ENCODE results near the gene AKR1C1.
"Not testable (repeated sequence)": the region's sequence is repeated elsewhere in the genome, so short reads cannot be mapped to it uniquely, and the experiment has no call there.

Gene AKR1C1

DNA sequence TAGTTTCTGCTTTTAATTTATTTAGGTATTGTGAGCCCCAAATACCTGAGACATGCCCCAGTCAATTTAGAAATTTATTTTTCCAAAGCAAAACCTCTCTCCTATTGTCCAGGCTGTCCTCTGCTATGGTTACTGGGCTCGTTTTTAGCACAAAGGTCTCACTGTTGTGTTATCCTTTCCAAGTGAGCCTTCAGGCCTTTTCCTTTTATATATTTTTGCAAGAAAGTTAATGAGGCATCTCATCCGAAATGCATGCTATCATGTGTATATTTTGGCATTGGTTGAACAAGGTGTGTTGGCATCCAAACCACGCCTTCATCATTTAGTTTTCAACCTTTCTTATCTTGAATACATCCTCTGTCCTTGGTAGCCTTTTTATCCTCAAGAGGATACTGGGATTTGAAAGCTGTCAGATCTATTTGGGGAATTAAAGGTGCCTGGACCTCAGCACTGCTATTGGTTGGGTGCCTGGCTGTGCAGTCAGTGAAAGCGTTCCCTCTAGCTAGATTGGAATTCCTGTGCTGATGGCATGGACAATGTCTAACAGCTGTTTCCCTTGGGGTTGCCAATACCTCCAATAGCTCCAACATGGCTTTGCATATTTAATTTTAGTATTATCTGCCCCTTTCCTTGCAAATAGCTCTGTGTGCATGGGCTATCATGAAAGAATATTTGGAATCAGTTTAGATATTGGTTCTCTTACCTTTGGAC lies 51.1 kb downstream of the AKR1C1 start:
- in situ Hi-C loops (cut with HindIII; ENCODE audit: low sequenced_read_pairs): not testable (repeated sequence)

DNA sequence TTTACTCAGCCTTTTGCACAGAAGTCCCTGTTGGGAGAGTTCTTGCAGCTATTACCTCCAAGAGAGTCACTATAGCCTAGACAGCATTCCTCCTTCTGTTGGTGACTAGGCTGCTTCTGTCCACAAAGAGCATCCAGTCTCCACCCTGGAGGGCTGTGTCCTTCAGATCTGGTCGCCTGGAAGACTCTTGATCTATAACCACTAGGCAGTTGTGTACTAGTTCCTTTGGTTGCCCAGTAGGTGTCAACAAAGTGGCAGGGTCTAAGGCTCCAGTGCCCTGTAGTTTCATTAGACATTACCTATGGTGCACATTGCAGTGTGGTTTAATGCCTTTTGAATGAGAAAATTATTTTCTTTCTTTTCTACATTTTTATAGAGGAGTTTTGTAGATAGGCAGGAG lies 51.7 kb downstream of the AKR1C1 start:
- in situ Hi-C loops (cut with HindIII; ENCODE audit: low sequenced_read_pairs): no loop called here

DNA sequence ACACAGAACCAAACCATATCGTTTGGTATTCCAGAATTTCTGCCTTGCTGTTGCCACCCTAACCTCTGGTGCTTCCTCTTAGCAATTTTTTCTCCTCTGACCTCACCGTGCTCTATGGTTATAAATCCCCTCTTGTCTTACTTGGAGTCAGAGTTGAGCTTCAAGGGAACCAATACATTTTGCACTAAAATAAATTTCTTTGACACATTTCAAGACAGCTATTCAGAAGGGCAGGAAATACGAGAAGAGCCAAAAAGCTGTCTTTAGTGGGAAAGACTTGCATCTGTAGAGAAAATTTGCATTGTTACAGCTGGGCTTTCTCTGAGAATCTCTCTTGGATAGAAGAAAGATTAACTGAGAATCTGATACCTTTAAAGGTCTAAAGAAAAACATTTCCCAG lies 54.9 kb downstream of the AKR1C1 start:
- in situ Hi-C loops (cut with HindIII; ENCODE audit: low sequenced_read_pairs): no loop called here

DNA sequence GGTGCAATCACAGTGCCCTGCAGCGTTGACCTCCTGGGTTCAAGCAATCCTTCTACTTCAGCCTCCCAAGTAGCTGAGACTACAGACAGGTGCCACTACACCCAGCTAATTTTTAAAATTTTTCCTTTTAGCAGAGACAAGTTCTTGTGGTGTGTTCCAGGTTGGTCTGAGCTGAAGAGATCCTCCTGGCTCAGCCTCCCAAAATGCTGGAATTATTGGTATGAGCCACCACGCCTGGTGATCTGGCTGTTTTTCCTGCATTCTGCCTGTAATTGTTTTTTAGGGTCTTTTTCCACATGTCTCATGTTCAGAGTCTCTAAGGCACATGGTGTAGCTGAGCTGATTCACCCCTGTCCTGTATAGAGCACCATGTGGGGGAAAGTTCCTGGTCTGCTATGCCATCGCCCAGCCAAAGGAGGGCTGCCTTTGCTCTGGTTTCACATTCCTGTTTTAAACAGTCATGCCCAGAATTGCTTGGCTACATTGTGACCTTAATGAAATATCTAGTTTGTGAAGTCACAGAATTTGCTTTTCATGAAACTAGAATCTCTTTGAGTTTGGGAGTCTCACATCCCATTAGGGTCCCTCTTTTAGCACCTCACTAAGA lies 55.6 kb downstream of the AKR1C1 start:
- in situ Hi-C loops (cut with HindIII; ENCODE audit: low sequenced_read_pairs): not testable (repeated sequence)

DNA sequence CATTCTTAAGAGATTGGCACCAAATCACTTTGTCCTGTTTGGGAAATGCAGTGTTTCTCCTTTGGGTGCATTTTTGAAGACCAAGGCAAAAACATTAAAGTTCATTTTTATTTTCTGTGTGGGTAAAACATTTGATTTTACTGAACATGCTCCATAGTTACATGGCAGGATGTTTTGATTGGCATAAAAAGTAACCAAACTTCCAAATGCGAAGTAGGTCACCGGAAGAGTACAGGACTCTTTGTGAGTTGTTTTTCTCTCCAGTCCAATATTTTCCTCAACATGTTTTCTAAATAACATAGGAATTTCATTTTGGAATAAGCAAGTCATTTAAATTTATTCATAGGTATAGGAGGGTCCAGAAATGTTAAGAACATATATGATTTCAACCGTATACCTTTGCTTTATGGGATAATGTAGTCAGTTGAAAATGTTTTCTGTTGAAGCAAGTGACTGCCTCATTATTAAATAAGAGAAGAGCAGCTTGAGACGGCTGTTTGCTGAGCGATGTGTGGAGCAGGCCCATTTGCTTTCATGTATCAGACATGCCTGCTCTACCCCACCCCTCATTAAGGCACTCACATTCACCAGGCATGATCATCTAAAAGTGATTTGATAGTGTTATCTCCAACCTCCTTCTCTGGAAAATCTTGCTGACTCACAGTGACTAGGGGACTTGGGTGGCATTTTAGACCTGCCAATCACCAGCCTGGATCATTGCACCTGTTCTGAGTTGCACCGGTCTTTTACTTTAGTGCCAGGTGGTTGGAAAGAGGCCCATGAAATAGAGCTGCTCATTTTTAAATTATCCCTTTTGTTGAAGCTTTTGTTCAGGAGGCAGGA lies 56.8 kb downstream of the AKR1C1 start:
- in situ Hi-C loops (cut with HindIII; ENCODE audit: low sequenced_read_pairs): not testable (repeated sequence)

DNA sequence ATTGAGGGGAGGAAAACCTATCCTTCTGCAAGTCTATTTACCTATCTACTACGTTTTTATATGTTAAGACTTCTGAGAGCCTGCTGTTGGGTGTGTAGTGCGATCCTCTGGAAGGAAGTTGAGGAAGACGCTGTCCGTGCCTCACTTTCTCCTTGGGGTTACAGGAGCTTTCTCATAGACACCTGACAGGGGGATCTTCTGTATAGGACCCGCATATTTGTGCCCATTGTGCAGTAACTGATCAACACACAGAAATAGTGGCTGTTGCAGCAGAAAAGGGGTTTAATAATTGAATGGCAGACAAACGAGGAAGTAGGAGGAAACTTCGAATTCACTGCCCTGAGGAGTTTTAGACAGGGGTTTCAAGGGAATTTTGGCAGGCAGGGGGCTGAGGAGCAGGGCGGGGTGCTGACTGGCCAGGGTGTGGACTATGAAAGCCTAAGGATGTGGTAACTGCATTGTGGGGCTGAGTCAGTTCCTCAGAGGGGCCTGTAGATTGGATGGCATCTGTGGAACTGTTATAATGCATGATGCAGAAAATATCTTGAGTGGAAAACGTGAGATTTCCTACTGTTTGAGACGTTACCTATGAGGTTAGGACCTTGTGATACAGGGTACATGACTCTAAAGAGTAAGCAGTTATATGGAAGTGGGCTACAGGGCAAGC lies 58.5 kb downstream of the AKR1C1 start:
- in situ Hi-C loops (cut with HindIII; ENCODE audit: low sequenced_read_pairs): not testable (repeated sequence)

DNA sequence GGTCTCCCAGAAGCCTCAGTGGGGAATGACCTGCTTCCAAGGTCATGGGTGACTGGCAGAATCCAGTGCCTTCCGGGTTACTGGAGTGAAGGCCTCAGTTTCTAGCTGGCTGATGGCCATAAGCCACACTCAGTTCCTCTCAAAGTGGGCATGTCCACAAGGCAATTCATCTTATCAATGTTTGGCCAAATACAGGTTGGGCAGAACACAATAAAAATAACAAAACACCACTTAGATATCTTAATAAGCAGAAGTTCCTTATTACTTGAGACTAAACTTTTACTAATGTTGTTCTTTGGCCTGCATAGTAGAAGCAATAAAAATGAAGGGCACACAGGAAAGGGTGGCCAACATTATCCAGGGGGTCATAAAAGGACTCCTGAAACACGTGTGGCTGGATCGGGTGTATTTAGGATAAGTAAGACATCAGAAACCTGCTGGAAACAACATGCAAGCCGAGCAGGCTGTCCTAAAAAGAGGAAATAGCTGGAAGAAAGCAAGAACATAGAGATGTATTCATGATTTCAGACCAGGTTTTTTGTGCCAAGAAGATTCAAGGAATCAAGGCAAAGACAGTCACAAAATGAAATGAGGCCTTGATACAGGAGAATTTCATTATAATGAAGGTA lies 60.1 kb downstream of the AKR1C1 start:
- in situ Hi-C loops (cut with HindIII; ENCODE audit: low sequenced_read_pairs): no loop called here

DNA sequence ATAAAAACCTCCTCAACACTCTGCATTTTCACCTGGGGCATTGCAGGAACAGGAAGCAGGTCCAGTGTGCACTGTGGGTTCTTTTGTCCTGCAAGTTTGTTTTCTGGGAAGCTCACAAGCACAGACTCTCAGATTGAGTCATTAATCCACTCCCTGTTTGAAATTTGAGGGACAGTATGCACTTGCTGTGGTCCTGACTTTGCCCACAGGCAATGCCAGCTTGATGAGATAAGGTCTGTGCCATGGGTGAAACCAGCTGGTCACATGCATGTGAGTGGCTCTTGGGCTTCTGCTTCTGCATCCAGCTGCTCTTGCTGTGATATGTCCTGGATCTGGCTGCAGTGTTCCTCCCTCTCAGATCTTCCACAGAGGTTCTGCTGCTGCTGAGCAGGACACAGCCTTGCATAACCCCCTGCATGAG lies 62.3 kb downstream of the AKR1C1 start:
- in situ Hi-C loops (cut with HindIII; ENCODE audit: low sequenced_read_pairs): not testable (repeated sequence)

DNA sequence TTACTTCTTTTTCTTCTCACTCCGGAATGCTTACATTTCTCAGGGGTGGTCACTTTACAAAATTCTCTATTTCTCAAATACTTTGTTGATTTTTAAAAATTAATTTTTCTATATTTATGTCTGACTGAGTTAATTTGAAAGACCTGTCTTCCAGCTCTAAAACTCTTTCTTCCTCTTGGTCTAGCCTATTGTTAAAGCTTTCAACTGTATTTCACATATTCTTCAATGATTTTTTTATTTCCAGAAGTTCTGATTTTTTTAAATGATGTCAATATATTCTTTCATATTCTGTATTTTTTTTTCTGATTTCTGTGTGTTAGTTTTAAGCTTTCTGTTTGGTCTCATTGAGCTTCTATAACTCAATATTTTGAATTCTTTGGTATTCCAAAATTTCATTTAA lies 67.8 kb downstream of the AKR1C1 start:
- in situ Hi-C loops (cut with HindIII; ENCODE audit: low sequenced_read_pairs): no loop called here

DNA sequence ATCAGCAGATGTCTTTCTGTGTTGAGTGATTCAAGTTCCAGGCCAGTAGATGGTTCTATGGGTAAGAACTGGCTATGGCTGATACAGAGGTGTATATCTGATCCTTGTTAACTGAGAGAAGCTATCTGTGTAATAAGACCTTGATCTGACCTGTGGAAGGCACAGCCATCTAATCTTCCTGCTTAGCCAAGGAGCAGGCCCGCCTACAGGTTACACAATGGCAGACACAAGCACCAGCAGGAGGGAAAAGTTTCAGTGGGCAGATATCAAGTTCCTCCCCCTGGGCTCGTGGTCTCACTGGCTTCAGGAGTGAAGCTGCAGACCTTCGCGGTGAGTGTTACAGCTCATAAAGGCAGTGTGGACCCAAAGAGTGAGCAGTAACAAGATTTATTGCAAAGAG lies 68.4 kb downstream of the AKR1C1 start:
- in situ Hi-C loops (cut with HindIII; ENCODE audit: low sequenced_read_pairs): not testable (repeated sequence)

DNA sequence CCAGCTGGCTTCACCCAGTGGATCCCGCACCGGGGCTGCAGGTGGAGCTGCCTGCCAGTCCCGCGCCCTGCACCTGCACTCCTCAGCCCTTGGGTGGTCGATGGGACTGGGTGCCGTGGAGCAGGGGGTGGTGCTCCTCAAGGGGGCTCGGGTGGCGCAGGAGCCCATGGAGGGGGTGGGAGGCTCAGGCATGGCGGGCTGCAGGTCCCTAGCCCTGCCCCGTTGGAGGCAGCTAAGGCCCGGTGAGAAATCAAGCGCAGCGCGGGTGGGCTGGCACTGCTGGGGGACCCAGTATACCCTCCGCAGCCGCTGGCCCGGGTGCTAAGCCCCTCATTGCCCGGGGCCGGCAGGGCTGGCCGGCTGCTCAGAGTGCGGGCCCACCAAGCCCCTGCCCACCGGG lies 69.2 kb downstream of the AKR1C1 start:
- in situ Hi-C loops (cut with HindIII; ENCODE audit: low sequenced_read_pairs): not testable (repeated sequence)
